Measurements from ENCODE around the gene DBX2. TPM values are rescaled to one million over a fixed set of nuclear protein-coding genes. Genes with fewer than 3 reads are reported as not detected.

The DBX2 gene
- total RNA-seq, 2 donors from 2014 or later, result 0.27 TPM; not detected in 1

DNA sequence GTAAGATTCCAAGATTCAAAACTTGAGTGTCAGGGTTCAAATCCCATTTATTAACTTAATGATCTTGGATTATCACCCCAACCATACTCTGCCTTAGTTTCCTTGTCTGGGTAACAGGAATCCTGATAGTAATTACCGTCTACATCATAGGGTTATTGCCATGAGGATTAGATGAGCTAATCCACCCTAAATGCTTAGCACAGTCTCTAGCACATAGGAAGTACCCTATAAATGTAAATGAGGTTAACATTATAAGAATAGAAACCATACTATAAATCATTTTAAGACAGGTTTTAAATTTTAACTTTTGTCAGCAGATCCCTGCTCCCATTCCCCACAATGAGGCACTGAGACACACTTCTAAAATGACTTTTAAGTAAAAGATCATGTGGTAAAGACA lies 36.5 kb downstream of the DBX2 start:
- Histone ChIP-seq H3K9me3 (no peaks in the 10 kb centered on the region), H3K4me1 (ENCODE audit: control insufficient read depth in 1 of 2, low read depth in 2 of 2) (no peaks in the 10 kb centered on the region), H3K27ac (no peak overlapping the region), H3K27me3 (replicated peaks; ENCODE audit: insufficient read depth) (no peaks in the 10 kb centered on the region), H3K4me3 (no peak overlapping the region), H3K36me3 (no peaks in the 10 kb centered on the region)
- TF ChIP-seq CTCF (IDR thresholded peaks at IDR 0.05), result no peak
- no peak for ATAC-seq (ENCODE audit: insufficient number of reproducible peaks, low FRiP score, low read depth)
- no peak for DNase-seq (ENCODE audit: low spot score)

- Histone ChIP-seq H3K27ac (no peak overlapping the region), H3K27me3 (replicated peaks; ENCODE audit: insufficient read depth) (no peaks in the 10 kb centered on the region), H3K4me3 (no peak overlapping the region), H3K9me3 (no peaks in the 10 kb centered on the region), H3K36me3 (no peaks in the 10 kb centered on the region), H3K4me1 (ENCODE audit: control insufficient read depth in 1 of 2, low read depth in 2 of 2) (no peaks in the 10 kb centered on the region)
- ATAC-seq (ENCODE audit: insufficient number of reproducible peaks, low FRiP score, low read depth) (no peak), DNase-seq (ENCODE audit: low spot score) (no peak)
- no peak for TF ChIP-seq CTCF (IDR thresholded peaks at IDR 0.05)
Observed at GRCh38 chr12:45012749-45013148, 38.1 kb downstream of the DBX2 start.

DNA sequence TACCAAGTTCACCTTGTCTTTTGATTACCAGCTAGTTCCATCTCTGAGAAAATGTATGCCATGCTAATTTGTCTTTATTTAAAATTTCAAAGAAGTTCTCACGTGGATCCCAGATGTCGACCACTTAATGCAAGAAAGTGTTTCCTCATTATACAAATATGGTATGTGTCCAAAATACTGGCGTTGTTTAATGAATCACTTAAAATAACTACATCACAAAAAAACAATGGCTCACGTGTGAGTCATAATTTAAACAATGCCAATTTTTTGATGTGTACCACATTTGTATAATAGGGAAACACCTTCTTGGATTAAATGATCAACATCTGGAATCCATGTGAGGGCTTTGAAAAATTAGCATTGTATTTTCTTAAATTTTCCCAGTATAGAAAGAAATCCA lies 40.8 kb downstream of the DBX2 start:
- DNase-seq (ENCODE audit: low spot score) (no peak), ATAC-seq (ENCODE audit: insufficient number of reproducible peaks, low FRiP score, low read depth) (no peak)
- Histone ChIP-seq H3K9me3 (no peaks in the 10 kb centered on the region), H3K4me3 (no peak overlapping the region), H3K4me1 (ENCODE audit: control insufficient read depth in 1 of 2, low read depth in 2 of 2) (no peaks in the 10 kb centered on the region), H3K27me3 (replicated peaks; ENCODE audit: insufficient read depth) (no peaks in the 10 kb centered on the region), H3K36me3 (no peaks in the 10 kb centered on the region), H3K27ac (no peak overlapping the region)
- TF ChIP-seq CTCF (IDR thresholded peaks at IDR 0.05), result no peak

GRCh38 chr12:45008211-45008610 lies 42.7 kb downstream of the DBX2 start:
- Histone ChIP-seq H3K9me3 (no peaks in the 10 kb centered on the region), H3K4me3 (no peak overlapping the region), H3K4me1 (ENCODE audit: control insufficient read depth in 1 of 2, low read depth in 2 of 2) (no peaks in the 10 kb centered on the region), H3K36me3 (no peaks in the 10 kb centered on the region), H3K27ac (no peak overlapping the region), H3K27me3 (replicated peaks; ENCODE audit: insufficient read depth) (no peaks in the 10 kb centered on the region)
- TF ChIP-seq CTCF (IDR thresholded peaks at IDR 0.05), result no peak
- DNase-seq (ENCODE audit: low spot score) (no peak), ATAC-seq (ENCODE audit: insufficient number of reproducible peaks, low FRiP score, low read depth) (no peak)

DNA sequence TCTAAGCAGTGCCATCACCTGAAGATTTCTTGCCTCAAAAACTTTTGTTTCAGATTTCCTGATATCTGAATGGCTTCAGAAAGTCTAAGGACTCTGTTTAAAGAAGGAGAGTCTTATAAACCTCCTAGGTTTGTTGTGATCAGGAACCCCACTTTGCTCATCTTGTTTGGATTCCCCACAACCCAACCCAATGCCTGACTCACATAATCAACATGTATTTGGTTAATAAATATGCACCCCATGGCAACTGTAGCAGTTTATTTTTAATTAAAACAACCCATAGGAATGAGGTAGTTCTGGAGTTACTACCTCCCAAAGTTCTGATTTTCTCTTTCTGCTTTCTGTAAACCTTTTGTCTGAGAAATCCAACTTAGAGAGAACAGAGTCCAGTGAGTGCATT lies 51.5 kb downstream of the DBX2 start:
- no peak overlapping the region for H3K27ac ChIP-seq
- H3K4me1 ChIP-seq (ENCODE audit: control insufficient read depth in 1 of 2, low read depth in 2 of 2), result no peaks in the 10 kb centered on the region
- DNase-seq (ENCODE audit: low spot score) (no peak), ATAC-seq (ENCODE audit: insufficient number of reproducible peaks, low FRiP score, low read depth) (no peak)
- H3K4me3 ChIP-seq, result no peak overlapping the region
- H3K27me3 ChIP-seq (replicated peaks; ENCODE audit: insufficient read depth), result no peaks in the 10 kb centered on the region
- no peaks in the 10 kb centered on the region for H3K9me3 ChIP-seq
- no peaks in the 10 kb centered on the region for H3K36me3 ChIP-seq
- TF ChIP-seq CTCF (IDR thresholded peaks at IDR 0.05), result no peak

Measured in thoracic aorta (tissue), 2 donors.